GM19043 (cell line): ENCODE data around the gene SV2B.

ENCODE experiments used
- ATAC-seq: cut with Tn5 transposase; IDR thresholded peaks from one replicate; pipeline ENCODE4 v1.9.1; 2021; ENCODE audit warnings: low read depth; ENCODE audit not compliant: unreplicated experiment

SV2B gene

DNA sequence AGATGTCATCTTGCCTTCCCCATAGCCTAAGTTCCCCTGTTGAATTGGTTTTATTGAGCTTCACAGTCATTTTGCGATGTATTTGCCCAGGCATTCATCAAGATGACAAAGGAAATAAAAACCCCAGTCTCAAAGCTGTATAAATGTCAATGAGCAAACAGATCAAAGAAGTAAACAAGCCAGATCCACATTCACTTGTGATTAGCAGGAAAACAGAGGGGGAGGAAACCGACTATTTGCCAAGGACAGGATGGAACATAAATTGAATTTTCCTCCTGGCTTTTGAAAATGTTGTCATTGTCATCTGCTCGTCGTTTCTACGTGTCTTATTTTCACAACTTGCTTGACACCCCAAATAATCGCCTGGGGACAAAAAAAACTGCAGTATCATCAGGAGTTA lies 83.5 kb downstream of the SV2B start:
- ATAC-seq: no peak

- no peak for ATAC-seq
These were observed 84.4 kb downstream of the SV2B start for GRCh38 chr15:91184441-91184840.

GRCh38 chr15:91186904-91187656 lies 87.0 kb downstream of the SV2B start:
- no peak for ATAC-seq

DNA sequence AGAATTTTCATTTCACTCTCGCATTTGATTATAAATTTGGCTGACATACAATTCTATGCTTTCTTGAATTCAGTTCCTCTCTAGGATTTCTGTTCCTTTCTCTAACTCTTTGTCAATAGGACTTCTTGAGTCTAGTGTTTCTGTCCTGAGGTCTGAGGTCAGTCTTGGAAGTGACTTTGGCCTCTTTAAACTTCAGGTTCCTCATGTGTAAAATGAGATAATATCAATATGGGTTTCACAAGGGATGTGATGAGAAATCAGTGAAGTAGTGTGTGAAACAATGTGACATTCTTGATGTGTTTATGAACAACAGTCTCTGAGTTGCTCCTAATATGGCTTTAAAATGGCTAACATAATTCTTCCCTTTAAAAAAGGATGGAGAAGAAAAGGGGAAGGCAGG lies 92.2 kb downstream of the SV2B start:
- no peak for ATAC-seq

DNA sequence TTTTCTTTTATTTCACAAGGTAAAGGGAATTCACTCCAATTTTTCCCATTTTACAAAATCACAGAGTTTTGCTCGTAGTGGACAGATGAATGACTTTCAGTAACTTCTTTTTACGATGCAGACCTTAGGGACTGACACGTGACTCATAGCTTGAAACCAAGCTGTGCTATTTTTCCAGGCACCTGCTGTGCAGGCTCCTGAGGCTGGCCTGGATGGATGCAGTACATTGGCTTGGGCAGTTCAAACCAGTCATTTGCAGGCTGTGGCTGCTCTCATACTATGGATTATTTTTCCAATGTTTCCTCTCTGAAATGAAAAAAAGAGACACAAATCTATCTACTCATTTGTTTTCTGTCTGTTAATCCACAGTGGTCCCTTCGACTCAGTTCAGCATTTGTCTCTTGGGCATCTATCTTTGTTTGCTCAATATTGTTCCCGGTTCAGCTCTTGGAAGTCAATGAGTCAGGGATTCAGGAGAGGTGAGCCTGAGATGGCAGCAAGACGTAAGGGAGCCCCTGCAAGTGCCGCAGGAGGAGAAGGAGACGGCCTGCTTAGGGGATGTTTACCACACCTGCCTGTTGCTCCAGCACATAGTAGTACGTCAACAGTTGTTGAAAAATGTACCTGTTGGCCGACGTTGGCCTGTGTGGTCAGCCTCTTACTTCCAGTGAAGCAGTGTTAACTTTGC lies 92.8 kb downstream of the SV2B start:
- no peak for ATAC-seq

- ATAC-seq: no peak
These were observed 93.3 kb downstream of the SV2B start for GRCh38 chr15:91193378-91193720.

- no peak for ATAC-seq
These were observed 96.1 kb downstream of the SV2B start for GRCh38 chr15:91196127-91196526.

DNA sequence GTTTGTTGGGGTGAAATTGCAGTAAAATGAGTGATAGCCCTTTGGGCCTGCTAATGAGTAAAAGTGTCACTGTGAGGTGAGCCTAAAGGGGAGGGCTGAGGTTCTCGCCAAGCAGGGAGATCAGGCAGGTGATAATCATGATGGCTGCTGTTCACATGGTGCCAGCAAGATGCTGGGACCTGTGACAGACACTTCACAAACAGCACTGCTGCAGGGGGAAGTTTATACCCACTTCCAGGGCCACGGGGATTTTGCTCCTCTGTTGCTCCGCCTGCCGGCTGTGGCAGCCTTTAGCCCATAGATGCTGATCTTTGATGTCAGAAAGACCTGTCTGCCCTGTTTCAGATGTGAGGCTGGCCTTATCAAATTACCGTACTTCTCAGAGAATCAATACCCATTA lies 96.7 kb downstream of the SV2B start:
- no peak for ATAC-seq

- ATAC-seq: no peak
These were observed 99.5 kb downstream of the SV2B start for GRCh38 chr15:91199511-91199910.

GRCh38 chr15:91200101-91200754 lies 100.2 kb downstream of the SV2B start:
- no peak for ATAC-seq

DNA sequence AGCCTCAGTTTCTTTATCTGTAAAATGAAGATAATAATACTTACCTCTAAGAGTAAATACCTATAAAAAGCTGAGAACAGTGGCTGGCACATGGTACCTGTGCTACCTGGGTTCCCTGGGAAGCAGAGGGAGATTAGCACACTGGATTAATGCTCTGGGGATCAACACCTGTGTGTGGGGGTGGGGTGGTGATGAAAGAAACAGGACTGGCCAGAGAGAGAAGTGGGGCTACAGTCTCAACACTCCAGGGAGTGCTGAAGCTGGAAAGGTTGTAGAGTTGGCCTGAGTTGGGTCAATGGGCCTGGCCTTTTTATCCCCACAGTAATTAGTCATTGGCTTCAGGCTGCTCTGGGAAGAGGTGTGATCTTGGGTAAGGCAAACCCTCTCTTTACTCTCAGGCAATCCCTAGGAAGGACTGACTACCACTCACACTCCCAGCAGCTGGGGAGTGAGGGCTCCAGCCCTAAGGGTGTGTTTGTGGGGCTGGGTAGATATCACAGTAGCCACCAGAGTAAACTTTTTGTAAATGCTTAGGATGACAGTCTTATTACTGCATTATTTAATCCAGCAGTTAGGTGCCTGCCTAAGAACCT lies 102.5 kb downstream of the SV2B start:
- no peak for ATAC-seq

DNA sequence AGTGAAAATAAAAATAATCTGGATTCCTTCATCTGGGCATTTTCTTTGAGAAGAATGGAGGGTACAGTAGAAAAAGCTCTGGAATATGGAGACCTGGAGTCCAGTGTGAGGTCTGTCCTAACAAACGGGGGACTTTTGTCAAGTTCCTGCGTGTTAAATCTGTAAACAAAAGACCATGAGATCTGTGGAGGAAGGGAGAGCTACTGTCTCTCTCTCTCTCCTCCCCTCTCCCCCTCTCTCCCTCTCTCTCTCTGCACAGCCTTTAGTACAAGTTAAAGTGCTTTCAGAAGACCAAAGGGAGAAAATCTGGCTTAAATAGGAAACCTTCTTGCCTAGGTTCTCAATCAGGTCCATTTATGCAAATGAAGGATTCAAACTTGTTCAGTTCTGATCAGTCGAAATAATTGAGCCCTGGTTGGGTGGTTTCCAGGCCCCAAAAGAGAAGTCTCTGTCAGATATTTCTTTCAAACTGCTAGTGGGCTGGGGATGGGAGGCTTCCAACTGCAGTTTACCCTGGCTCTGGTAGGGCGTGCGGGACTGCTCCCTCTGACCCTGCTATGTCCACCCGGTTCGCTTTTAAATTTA lies 103.7 kb downstream of the SV2B start:
- ATAC-seq: no peak

DNA sequence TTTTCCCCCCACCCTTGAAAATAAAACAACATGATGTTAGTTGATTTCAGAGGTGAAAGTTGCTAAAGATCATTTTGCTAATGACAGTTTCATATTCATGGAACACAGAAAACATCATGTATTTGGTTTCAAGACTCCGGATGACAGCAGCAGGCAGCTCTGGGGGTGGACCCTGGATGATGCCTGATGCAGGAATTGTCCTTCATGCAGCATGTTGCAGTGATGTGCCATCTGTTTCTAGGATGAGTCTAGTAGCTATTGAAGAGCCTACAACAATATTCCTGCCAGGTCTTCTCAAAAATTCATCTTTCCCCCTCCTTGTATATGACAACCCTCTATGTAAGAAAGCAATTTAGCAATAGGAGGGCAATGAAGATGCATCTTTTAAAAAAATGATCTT lies 108.3 kb downstream of the SV2B start:
- no peak for ATAC-seq

- no peak for ATAC-seq
These were observed 109.3 kb downstream of the SV2B start for GRCh38 chr15:91209318-91209717.

GRCh38 chr15:91209726-91210125 lies 109.7 kb downstream of the SV2B start:
- no peak for ATAC-seq

- ATAC-seq: no peak
These were observed 114.9 kb downstream of the SV2B start for GRCh38 chr15:91214675-91215590.

GRCh38 chr15:91216000-91216399 lies 115.9 kb downstream of the SV2B start:
- ATAC-seq: no peak

- no peak for ATAC-seq
These were observed 119.1 kb downstream of the SV2B start for GRCh38 chr15:91219206-91219605.

DNA sequence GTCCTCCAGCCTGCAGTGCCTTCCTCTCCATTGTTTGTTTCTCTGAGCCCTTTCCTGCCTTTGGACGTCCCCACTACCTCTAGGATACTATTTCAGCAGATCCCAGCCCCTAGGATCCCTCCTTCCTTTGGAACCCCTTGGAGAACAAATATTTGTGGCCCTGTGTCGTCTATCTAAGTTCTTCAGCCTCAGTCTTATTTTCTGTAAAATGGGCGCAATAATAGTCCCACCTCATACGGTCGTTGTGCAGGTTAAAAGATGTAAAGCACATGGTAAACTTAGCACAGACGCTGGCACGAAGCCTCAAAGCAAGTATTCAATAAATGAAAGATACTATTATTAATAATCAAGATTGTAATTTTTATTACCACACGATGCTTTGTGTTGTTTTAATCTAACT lies 122.0 kb downstream of the SV2B start:
- no peak for ATAC-seq

- no peak for ATAC-seq
These were observed 123.8 kb downstream of the SV2B start for GRCh38 chr15:91223863-91224262.
